Ammon's horn (tissue), 1 donor: ENCODE measurements around the gene GRHL3.

Experiments
- DNase-seq: peaks from one replicate; pipeline ENCODE4 v3.0.0-alpha.2; 2016; ENCODE audit warnings: low spot score

Gene GRHL3

GRCh38 chr1:24344090-24344742, 25.1 kb downstream of the GRHL3 start:
- no peak for DNase-seq

- DNase-seq: no peak
Measured at GRCh38 chr1:24345334-24345733, 26.2 kb downstream of the GRHL3 start.

GRCh38 chr1:24347159-24347934, 28.2 kb downstream of the GRHL3 start:
- no peak for DNase-seq

- DNase-seq: no peak
Measured at GRCh38 chr1:24348196-24348595, 29.0 kb downstream of the GRHL3 start.

GRCh38 chr1:24349891-24350290, 30.7 kb downstream of the GRHL3 start:
- DNase-seq: no peak

GRCh38 chr1:24351247-24351646, 32.1 kb downstream of the GRHL3 start:
- no peak for DNase-seq

GRCh38 chr1:24351918-24352627, 32.9 kb downstream of the GRHL3 start:
- no peak for DNase-seq

- no peak for DNase-seq
Measured at GRCh38 chr1:24353292-24353891, 34.2 kb downstream of the GRHL3 start.

- DNase-seq: no peak
Measured at GRCh38 chr1:24355466-24355865, 36.3 kb downstream of the GRHL3 start.

GRCh38 chr1:24357038-24357437, 37.9 kb downstream of the GRHL3 start:
- no peak for DNase-seq

- no peak for DNase-seq
Measured at GRCh38 chr1:24360681-24361080, 41.5 kb downstream of the GRHL3 start.

- no peak for DNase-seq
Measured at GRCh38 chr1:24361811-24362210, 42.7 kb downstream of the GRHL3 start.

GRCh38 chr1:24362396-24362795, 43.2 kb downstream of the GRHL3 start:
- DNase-seq: no peak

GRCh38 chr1:24362982-24363614, 43.9 kb downstream of the GRHL3 start:
- DNase-seq: no peak

GRCh38 chr1:24363994-24364393, 44.8 kb downstream of the GRHL3 start:
- DNase-seq: no peak

GRCh38 chr1:24364605-24364974, 45.4 kb downstream of the GRHL3 start:
- DNase-seq: no peak

- no peak for DNase-seq
Measured at GRCh38 chr1:24364975-24365678, 46.0 kb downstream of the GRHL3 start.

GRCh38 chr1:24366707-24367106, 47.5 kb downstream of the GRHL3 start:
- no peak for DNase-seq

GRCh38 chr1:24369199-24369598, 50.0 kb downstream of the GRHL3 start:
- no peak for DNase-seq

GRCh38 chr1:24369801-24370200, 50.6 kb downstream of the GRHL3 start:
- no peak for DNase-seq

- DNase-seq: no peak
Measured at GRCh38 chr1:24373044-24373443, 53.9 kb downstream of the GRHL3 start.

- DNase-seq: no peak
Measured at GRCh38 chr1:24373710-24374109, 54.6 kb downstream of the GRHL3 start.
